NB4 (cell line): ENCODE results near the gene COX20.

ENCODE experiments used
- POLR2A ChIP-seq: IDR thresholded peaks from 2 replicates; pipeline ENCODE4 v1.6.1; 2011; ENCODE audit warnings: mild to moderate bottlenecking; ENCODE audit not compliant: insufficient read length; ENCODE audit errors: extremely low read depth
- TF ChIP-seq, protein P1 (sequence below): IDR thresholded peaks from one replicate; pipeline ENCODE4 v1.5.1; 2012; ENCODE audit warnings: low read depth, low read length

DNA sequence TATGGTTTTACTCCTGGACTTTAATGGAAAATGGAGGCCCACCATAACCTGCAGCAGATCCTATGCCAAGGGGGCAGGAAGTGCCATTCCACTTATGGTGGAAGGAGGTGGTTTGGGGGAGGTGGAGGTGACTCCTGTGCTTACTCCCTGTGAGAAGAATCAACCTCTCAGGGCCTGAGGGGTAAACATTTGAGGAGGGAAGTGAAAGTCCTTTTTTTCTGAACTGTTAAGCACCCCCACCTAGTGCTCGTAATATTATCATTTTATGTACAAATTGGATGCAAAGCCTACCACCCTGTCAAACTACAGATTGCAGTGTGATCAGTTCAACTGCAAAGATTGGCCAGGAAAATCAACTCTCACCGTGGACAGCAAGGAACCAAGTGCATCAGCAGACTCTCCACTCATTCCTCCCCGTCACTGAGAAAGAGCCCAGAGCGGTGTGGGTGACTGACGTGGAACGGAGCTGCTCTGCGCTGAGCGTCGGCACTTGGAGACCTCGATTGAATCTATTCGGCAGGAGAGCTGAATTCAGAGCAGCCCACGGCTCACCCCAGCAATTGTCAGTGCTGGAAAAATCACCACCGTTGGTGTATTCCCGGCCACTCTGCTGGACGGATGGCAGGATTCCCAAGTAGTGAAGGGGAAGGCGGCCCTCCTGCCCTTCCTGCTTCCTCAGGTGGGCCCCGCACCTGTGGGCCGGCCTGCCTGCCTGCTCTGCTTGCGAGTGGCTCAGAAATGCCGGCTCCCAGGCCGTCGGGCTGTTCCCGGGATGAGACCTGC, 46.8 kb upstream of the COX20 start:
- TF ChIP-seq, protein P1, sequence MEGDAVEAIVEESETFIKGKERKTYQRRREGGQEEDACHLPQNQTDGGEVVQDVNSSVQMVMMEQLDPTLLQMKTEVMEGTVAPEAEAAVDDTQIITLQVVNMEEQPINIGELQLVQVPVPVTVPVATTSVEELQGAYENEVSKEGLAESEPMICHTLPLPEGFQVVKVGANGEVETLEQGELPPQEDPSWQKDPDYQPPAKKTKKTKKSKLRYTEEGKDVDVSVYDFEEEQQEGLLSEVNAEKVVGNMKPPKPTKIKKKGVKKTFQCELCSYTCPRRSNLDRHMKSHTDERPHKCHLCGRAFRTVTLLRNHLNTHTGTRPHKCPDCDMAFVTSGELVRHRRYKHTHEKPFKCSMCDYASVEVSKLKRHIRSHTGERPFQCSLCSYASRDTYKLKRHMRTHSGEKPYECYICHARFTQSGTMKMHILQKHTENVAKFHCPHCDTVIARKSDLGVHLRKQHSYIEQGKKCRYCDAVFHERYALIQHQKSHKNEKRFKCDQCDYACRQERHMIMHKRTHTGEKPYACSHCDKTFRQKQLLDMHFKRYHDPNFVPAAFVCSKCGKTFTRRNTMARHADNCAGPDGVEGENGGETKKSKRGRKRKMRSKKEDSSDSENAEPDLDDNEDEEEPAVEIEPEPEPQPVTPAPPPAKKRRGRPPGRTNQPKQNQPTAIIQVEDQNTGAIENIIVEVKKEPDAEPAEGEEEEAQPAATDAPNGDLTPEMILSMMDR: no peak
- no peak for TF ChIP-seq POLR2A
